NCI-H524 (cell line): Measurements from ENCODE around the gene CLEC18B.
"Not testable (repeated sequence)": the region's sequence is repeated elsewhere in the genome, so short reads cannot be mapped to it uniquely, and the experiment has no call there.

ENCODE experiments used
- DNase-seq, 2 experiments: peaks; one replicate each; lab custom pipeline; 2025; lab: John Stamatoyannopoulos, UW

CLEC18B gene

DNA sequence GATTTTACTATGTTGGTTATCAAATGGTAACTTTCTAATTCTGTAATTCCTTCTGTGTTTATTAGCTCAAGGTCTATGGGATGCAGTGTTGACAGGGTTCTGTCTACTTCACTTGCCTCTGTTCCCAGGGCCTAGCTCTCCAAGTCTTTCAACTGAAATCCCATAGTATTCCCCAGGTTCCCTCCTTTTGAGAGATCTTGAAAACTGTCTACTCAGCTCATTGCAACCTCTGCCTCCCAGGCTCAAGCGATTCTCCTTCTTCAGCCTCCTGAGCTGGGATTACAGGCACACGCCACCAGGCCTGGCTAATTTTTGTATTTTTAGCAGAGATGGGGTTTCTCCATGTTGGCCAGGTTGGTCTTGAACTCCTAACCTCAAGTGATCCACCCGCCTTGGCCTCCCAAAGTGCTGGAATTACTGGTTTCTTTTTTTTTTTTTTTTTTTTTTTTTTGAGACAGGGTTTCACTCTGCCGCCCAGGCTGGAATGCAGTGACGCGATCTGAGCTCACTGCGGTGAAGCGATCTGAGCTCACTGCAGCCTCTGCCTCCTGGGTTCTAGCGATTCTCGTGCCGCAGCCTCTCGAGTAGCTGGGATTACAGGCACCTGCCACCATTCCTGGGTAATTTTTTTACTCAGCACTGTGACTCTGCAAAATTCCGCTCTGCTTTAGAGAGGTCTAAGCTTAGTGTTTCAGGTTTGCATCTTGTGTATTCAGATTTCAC, 22.5 kb upstream of the CLEC18B start:
- DNase-seq = not testable (repeated sequence)

DNA sequence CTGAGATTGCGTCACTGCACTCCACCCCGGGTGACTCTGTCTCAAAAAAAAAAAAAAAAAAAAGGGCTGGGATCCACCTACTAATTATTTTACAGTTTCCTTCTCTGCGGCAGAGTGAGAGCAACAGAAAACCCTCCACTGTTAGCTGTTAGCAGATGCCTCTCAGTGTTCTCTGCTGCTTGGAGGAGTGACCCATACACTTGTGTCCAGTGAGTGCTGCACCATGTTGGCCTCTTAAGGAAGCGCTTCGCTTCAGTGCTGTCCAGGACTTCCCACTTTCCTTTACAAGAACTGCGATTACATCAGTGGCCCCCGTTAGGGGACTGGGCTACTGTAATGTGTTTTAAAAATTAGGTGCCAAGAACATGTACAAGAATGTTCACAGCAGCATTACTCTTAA, 18.4 kb upstream of the CLEC18B start:
- DNase-seq = no peak

DNA sequence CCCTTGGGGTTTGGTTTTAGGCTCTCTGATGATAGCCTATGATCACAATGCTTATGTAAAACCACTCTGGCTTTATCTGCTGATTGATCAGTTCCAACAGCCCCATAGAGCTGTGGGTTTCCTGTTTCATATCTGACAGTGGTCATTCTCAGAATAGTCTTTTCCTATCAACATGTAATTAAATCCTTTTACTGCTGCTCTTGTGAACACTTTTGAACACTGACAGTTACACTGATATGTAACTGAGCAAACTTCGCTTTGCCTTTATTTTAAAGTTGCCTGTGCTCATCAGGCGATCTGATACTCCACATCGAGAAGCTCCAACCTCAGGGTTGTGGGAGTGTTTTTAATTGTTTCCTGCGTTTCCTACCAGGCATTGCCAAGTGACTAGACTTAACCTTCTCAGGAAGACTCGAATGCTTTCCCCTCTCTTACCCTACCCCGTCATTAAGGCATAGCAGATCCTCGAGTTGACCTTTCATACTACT, 17.3 kb upstream of the CLEC18B start:
- no peak for DNase-seq

DNA sequence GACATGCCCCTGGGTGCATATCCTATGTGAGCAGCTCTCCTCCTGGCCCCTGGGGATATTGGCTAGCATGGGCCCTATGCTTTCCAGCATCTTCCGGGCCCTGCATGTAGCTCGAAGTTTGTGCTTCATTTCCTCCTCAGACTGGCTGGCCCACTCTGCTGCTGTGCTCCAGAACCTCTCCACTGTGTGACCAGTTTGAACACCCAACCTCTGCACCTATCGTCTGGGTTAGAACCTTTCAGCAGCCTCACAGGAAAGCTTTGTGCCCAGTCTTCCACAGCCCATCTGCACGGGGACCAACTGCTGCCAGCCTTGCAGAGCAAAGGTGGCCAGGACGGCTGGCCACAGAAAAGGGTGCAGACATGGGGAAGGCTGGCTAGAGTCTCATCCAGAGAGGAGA, 10.2 kb upstream of the CLEC18B start:
- no peak for DNase-seq

DNA sequence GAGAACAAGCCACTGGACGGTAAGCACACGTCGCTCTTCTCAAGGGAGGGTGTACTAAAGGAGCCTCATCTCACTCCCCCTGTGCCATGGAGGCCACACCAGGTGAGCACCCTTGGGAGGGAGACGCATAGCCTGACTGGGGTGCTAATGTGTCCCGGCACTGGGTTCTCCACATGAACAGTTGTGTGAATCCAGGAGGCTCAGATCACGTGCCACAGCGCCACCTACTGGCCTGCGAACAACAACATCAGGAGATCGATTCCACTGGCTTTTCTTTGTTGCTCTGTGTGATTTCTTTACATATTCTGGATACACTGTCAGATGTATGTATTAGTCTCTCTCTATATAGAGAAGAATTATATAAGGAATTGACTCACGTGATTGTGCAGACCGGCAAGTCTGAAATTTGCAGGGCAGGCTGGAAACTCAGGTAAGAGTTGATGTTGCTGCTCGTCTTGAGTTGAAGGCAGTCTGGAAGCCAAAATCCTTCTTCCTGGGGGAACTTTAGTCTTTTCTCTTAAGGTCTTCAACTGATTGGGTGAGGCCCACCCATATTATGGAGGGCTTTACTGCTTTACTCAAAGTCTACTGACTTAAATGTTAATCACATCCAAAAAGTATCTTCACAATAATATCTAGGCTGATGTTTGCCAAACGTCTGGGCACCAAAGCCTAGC, 8.9 kb upstream of the CLEC18B start:
- DNase-seq = peak; percentile 35 to 65

DNA sequence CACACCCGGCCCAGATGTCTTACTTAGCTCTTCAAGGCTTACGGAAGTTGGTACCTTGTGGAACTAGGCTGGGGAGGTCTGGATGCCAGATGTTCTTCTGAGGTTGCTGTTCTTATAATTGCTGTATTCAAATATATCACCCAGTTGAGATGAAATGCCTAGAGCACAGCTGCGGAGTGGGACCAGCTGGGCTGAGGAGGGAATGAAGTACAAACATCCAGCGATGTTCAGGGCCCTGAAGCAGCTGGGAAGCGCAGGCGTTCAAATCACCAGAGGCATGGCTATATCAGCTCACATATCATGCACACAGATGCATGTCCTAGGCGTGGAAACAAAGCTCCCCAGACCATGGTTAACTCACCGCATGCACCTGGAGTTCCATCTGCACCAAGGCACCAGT, 7.2 kb upstream of the CLEC18B start:
- not testable (repeated sequence) for DNase-seq

DNA sequence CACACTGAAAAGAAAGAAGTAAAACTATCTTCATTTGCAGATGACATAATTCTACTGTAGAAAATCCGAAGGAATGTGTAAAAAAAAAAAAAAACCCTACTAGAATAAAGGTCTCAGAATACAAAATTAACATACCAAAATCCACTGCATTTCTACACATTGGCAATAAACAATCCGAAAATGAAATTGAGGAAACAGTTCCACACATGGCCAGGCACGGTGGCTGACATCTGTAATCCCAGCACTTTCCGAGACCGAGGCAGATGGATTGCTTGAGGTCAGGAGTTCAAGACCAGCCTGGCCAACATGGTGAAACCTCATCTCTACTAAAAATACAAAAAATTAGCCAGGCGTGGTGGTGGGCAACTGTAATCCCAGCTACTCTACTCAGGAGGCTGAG, 4.5 kb upstream of the CLEC18B start:
- not testable (repeated sequence) for DNase-seq

DNA sequence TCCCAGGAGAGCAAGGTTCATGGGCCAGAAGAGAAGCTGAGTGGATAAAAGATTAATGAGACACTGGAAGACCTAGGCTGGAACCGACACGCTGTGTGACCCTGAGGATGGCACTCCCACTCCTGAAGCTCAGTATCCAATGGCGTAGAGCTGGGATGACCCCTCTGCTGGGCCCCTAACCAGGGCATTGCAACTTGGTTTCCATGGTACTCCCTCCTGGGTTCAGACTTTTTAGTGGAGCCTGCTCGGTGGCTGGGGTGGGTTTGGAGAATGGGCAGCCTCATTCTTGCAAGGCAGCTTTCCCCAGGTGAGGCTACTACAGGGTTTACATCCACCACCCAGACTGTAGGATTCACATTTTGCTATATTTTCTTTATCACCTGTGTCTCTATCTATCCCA, 2.4 kb upstream of the CLEC18B start:
- not testable (repeated sequence) for DNase-seq

DNA sequence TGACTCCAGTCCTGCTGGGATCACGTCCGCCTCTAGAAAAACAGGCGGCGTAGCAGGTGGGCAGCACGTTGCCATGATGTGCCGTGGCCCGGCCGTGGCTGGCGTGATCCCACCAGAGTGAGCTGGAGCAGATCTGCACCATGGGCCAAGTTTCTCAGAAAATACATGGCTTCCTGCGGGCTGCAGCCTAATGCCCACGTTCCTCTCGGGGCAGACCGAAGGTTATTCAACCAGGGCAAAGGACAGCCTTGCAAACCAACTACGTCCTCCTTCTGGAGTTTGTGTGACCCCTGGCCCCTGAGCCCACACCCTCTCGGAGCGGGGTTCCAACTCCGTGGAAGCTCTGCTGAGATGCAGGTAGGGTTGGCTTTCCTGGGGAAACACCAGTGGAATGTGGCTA, 808 bp upstream of the CLEC18B start:
- not testable (repeated sequence) for DNase-seq

DNA sequence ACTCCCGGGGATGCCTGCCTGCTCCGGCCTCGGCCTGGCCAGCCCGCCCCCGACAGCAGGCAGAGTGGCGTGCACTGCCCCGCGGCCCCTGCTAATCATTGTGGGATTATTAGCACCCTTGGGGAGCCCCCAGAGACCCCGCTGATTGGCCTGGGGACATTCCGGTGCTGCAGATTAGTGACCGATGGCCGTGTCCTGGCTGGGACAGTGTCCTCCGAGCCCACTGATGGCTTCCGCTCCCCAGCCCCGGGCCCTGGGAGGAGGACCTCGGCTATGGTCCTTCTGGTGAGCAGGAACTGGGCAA, 156 bp upstream of the CLEC18B start:
- DNase-seq = not testable (repeated sequence)

DNA sequence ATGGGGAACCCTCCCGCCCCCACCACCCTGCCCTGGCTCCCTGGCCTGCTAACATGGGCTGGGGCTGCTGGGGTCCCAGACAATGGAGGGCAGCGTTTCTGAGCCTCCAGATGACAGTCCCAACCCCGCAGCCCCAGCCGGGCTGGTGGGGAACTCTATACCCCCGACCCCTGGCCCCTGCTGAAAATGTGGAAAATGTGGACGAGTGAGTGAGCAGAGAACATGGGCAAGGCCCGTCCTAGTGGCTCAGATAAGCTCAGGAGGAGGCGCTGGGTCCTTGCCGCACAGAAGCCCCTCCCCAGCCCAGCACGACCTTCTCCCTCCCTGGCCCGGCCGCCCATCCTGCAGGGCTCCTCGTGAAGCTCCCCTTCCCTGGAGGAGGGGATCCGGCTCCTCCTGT, 1.5 kb downstream of the CLEC18B start:
- not testable (repeated sequence) for DNase-seq

DNA sequence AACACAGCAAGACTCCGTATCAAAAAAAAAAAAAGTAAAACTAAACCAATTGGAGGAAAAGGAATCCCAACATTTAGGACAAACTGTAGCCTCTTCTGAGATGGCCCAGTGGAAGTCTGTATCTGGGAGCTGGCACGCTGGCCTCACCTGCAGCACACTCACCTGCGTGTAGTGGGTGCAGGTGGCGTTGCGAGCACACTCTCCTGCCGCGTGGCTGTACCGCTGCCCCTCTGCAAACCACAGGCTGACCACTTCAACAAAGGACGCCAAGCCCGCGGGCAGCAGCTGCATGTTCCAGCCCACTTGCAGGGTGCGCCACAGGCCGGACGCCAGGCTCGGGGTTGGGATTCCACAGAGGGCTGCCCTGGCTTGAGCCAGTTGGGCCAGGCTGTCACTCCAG, 3.4 kb downstream of the CLEC18B start:
- DNase-seq = not testable (repeated sequence)

DNA sequence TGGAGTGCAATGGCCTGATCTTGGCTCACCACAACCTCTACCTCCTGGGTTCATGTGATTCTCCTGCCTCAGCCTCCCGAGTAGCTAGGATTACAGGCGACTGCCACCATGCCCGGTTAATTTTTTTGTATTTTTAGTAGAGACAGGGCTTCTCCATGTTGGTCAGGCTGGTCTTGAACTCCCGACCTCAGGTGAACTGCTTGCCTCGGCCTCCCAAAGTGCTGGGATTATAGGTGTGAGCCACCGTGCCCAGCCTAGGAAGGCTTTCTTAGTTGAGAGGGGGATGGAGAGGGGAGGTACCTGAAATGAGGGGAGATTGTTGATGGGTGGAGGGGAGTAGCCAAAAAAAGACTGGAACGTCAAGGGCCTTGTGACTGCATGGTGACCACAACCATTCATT, 7.4 kb downstream of the CLEC18B start:
- not testable (repeated sequence) for DNase-seq

DNA sequence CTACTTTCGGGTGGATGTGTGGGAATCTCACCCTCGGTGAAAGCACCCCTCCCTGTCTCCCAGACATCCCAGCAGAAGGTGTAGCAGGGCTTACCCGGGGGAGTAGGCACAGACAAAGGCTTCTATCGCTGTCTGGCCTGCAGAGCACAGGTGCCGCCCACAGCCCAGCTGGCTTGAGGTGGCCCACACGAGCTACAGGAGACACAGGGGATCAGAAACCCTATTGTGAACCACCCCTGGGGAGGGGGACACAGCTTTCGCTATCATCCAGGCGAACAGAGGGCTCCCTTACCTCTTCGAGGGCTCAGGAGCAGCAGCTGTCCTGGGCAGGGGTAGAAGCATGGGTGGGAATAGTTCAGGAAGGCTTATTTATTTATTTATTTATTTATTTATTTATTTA, 7.8 kb downstream of the CLEC18B start:
- not testable (repeated sequence) for DNase-seq

DNA sequence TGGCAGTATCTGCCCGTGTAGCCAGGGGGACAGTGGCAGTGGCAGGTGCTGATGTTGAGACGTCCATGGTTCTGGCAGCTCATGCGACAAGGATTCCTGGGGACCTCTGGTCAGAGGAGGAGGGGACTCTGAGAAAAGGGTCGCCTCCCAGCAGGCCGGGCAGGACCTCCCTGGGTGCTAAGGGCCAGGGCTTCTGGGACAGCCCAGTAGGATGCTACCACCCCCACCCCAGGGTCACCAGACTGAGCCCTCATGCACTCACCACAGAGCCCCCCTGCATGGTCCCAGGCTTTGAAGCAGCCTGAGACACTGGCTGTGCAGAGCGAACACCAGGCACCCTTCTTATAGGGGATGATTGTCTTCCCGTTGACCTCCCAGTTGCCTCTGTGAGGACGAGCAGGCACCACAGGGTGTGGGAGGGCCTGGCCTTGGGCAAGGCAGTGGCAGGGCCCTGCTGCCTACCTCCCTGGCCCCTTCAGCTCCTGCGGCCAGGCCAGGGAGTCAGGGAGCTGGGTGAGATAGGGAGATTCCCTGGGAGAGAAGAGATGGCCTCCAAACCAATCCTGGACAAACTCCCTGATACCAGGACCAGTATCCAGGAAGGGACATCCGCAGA, 8.4 kb downstream of the CLEC18B start:
- not testable (repeated sequence) for DNase-seq

DNA sequence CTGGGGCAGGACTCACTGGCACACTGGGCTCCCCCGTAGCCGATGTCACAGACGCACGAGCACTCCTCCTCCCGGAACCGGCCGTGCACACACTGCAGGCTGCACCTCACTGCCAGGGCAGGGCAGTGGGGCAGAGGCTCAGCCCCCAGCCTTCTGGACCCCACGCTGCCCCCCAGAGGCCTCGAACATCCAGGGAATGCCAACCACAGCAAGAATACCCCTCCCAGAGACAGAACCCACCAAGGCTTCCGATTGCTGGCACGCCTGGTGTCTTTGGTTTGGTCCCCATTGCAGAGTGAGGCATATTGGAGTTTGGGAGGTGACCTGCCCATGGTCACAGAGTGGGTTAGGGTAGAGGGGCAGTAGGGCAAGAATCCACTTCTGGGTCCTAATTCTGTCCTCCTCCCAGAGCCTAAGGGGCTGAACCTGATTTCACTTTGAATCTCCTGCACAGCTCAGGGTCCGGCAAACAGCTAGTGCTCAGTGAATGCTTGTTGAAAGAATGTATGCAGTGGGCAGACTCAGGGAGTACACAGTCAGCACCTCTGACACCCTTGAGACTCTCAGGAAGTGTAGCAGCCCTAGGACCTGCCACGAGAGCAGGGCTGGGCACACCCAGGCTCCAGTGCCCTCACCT, 9.0 kb downstream of the CLEC18B start:
- not testable (repeated sequence) for DNase-seq

DNA sequence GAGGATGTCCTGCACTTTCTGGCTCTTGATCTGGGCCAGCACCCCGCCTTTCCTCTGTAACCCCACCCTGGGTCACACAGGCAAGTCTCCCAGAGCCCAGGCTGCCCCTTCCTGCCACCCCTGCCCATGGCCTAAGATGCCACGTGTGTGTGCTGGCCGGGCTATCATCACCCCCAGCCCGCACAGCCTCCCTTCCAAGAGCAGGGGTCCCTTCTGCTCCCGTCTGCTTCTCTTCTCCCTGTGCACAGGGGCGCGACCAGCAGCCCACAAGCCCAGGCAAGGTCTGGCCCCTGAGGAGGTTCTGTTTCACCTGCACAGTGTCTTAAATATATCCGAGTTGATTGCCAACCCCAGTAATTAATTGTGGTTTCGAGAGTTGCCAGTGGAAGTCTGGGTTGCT, 10.3 kb downstream of the CLEC18B start:
- peak in 1 of 2 experiments; percentile 29 for DNase-seq

DNA sequence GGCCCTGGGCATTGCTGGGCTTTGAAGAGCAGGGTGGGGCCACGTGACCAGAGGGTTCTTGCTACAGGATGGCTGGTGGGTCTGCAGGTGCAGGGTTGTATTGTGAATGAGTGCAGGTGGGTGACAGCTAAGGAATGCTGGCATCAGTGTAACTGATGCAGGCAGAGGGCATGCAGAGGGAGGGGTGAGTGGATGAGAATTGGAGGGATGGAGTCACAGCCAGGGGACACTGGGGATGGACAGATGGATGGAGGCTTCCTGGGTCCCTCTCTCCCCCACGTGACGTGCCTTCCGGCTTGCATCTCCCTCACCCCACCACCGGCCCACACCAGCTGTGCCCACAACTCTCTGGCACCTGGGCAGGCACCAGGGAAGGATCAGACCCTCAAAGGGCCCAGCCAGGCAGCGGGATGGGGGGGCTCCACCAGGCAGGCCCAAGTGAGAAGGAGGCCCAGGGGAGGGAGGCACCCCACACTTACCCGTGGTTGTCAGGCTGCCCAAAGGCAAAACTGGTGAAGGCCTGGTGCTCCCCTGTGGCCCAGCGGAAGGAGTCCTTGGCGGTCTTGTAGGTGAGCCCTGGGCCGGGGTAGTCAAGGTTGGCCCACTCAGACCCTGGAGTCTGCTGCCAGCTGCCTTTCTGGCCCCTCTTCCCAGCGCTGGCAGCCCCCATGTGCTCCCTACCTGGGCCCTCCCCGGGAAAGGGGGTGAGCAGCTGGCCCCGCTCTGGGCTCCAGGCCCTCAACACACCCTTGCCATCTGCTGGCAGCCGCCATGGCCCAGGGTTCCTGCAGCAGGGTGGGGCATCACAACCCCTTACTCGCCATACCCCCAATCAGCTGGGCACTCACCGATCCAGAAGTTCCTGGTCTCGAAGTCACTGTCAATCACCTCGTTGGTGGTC, 11.0 kb downstream of the CLEC18B start:
- peak; percentile 6 to 72 for DNase-seq

DNA sequence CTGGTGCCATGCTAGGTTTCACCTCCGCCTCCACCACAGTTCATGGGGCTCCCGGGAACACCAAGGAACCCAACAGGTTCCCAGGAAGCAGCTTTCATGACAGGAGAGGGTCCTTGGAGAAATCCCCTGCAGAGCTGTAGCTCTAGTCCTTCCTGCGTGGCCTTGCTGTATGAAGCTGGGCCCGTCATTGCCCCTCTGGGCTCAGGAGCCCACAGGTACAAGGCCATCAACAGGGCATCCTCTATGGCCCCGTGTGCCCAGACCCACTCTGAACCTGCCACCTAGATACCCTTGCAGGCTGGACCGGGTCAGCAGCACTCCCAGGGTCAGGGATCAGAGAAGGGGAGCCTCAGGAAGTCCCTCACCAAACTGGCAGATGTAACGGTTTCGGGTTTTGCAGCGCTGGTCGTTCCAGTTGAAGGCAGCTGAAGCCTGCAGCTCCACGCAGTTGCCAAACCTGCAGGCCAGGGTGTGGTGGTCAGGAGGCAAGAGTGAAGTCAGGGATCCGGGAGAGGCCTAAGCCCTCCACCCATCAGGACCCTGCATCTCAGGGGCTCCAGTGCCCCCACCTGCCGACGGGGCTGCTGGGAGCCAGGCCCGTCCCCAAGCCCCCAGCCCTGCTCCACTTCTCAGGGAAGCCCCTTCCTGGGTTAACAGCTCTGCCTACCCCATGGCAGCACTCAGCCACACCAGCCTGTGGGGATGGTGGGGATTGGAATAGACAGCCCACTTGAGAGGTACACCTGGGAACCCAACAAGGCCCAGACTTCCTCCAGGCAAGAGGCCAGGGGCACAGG, 11.9 kb downstream of the CLEC18B start:
- not testable (repeated sequence) for DNase-seq

DNA sequence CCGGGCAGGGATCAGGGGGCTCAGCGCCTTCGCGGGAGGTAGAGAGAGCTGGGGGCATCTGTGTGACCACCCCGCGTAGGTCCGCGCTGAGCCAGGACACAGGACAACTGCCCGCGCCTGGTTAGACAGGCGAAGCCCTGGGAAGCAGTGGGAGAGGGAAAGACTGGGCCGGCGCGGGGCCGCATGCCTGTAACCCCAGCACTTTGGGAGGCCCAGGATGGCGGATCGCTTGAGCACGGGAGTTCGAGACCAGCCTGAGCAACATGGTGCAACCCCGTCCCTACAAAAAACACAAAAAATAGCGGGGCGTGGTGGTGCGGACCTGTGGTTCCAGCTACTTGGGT, 13.9 kb downstream of the CLEC18B start:
- DNase-seq = not testable (repeated sequence)
